HG03565 (cell line): ENCODE results near the gene NEURL1.
"Not testable (repeated sequence)": the region's sequence is repeated elsewhere in the genome, so short reads cannot be mapped to it uniquely, and the experiment has no call there.

ENCODE experiments used
- ATAC-seq: cut with Tn5 transposase; IDR thresholded peaks from one replicate; pipeline ENCODE4 v1.9.1; 2021; ENCODE audit warnings: mild to moderate bottlenecking, moderate library complexity; ENCODE audit not compliant: unreplicated experiment

The NEURL1 gene

DNA sequence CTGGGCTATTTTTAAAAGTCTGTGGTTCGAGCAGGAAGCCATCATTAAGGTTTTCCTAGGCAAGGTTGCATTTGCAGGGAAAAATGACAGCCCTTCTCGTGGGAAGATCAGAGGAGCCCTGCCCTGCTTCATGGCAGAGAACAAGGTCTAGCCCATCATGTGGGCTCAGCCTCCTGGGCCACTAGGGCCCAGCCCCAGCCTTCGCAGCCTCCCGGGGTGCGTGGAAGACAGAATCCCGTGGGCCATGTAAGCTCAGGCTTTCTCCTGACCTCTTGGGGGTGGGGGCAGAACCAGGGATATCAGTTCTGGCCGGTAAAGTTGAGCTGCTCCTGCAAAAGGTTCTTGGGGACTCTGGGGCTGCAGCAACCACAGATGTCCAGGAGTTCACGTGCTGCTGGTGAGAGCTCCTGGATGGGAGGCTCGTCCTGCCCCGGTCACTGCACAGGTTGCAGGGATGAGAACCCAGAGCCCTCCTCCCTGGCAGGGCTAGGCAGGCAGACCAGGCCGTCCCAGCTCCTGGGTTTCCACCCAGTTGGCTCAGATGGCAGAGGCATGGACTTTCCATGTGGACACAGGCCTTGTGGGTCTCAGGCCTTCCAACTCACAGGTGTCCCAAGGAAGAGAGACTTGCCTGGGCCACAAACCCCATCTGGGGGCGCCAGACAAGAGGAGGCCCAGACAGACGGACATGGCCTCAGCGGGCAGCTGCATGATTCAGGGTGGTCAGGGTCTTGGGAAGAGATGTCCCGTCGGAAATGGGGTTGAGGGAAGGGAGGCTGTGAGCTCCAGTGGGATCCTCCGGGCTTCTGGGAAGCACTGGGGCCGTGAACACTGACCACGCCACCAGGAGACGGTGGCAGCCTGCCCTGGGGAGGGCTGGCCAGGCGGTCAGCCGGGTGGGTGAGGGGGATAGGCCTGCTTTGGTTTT is 126.2 kb downstream of the NEURL1 start:
- ATAC-seq = no peak

DNA sequence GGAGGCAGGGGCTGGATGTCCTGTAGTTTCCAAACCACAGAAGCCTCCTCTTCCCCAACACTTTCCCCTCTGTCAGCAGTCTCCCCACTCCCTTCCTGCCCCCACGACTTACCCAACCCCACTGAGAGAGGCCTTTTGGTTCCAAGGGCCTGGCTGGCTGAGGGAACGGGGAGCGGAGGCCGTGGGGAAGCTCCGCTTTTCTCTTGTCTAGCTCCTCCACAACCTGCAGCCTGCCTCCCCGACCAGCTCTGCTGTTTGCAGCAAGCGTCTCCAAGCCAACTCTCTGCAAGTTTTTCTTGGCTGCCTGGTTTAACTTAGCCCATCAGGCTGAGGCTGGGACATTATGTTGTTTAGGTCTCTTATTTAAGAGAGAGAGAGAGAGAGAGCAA is 126.8 kb downstream of the NEURL1 start:
- ATAC-seq = no peak

DNA sequence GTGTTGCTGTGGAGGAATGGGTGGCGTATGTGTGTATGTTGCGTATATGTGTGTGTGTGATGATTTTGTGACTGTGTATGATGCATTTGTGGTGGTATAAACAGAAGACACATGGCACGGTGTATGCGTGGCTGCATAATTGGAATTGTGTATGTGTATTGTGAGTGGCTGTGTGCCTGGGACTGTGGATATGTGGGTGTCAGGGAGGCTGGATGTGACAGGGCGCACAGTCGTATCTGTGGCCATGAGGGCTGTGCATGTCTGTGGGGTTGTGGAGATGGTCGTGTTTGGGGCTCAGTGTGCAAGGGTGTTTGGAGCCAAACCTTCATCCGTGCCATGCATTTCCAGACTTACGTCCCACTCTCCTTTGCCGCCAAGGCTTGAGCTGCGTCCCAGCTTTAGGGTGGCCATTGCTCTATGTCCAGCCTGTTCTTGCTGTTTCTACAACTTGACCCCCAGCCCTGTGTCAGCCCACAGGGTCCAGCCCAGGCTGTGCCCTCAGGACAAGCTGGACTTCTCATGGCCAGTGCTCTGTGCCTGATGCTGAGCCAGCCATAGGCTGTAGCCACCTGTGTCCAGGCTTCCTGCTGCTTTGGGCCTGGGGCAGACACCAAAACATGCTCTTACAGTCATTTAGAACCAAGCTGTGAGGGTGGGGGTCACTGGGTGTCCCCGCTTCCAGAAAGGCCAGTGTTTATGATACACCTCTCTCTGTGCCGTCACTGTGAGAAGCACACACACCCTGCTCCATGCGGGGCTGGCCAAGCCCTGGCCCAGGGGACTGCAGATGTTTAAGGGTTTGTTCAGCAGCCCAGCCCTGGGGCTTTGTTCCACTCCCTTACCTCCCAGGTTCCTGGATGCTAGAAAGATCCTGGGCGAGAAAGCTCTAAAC is 127.6 kb downstream of the NEURL1 start:
- ATAC-seq = no peak

DNA sequence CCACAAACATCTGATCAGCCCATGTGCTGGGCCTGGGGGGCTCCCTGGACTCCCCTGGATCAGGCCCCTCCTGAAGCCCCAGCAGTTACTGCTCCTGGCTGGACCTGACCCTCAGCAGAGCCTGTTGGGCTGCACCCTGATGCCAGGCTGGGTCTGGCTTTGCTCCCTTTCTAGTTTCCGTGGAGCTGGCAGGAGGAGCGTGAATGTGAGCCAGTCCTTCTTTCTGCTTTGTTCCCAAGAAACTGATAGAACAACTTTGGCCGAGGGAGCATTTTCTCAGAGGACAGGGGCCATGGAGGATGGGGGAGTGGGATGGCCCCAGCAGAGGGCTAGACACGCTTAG is 128.2 kb downstream of the NEURL1 start:
- ATAC-seq = no peak

DNA sequence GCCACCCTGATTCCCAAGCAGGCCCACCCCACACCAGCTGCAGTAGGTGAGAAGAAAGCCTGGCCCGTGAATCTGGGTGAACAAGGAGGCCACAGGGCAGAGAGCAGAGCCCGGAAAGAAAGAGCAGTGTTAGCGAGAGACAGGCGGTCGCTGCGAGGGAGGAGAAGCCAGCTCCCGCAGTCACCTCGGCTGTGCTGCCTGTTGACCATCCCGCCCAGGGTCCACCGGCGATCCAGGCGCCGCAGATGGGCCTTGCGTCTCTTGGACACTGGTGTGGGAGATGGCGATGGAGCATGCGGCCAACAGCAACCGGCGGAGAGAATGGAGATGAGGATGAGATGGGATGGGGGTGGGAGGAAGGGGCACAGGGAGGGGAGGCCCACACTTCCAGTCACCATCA is 128.8 kb downstream of the NEURL1 start:
- no peak for ATAC-seq

DNA sequence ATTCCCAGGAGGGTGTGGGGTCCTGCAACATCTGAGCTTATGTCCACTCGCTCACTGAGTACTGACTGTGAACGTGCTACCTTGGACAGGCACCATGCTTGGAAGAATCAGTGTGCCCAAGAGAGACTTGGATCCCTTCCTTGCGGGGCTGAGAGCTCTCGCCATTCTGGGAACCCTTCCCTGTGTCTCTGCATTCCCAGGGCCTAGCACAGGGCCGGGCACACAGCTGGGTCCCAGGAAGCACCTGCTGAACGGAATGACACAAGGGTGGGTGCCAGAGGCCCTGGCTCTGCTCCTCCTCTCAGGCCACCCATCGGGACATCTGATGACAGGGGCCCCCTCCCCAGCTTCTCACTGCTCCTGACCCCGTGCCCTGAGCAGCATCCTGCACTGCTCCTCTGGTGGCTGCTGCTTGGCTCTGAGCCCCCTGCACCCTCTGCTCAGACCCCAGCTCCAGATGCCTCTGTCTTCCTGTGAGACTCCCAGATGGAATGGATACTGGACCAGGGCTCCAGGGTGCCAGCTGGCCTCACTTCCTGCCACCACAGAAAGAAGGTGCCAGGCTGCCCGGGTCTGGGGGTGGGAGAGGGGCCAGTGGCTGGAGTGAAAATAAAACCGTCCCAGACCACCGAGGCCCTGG is 129.6 kb downstream of the NEURL1 start:
- no peak for ATAC-seq

DNA sequence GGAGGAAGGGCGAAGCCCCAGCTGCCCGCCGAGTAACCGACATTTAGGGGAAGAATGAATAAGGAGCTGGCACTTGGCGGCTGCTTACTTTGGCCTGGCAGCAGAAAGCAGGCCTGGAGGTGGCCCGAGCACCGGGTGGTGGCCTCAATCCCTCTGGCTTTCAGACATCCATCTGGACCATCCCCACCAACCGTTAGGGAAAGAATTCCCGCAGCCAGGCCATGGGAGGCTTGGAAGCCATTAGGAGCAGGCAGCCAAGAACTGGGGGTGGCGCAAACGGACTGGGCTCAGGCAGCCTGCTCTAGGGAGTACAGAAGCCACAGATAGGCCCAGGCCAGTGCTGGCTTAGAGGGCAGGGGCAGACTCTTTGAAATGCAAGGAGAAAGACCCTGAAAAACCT is 132.7 kb downstream of the NEURL1 start:
- ATAC-seq = no peak

DNA sequence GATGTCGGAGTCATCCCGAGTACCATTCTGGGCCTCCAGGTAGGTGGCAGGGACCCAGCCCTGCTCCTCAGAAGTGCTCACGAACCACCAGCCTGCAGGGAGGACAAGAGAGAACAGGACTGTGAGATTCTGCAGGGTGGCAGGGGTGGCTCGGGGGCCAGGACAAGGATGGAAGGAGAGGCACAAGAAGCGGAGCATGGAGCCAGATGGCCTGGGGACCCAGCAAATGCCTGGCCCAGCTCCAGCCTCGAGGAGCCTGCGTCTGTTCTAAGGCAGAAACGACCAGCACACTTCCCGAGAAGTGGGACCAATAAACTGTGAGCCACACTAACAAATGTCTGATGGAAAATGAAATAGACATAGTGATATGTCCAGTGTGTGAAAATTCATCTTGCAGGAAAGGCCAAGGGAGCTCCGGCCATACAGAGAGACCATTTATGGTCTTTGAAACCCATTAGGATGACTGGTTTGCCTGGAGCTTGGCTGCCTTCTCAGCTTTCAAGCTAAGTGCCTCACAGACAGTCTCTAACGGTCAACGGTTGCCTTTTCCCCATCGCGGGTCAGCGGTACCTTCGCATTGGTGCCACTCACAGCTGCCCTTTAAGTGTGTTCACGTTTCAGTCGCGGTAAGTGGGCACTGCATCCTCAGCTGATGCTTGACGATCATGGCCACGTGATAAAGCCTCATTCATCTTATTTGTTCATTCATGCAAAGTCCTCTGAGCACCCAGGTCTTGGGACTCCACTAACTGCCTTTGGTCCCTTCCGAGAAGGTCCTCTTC is 133.8 kb downstream of the NEURL1 start:
- ATAC-seq = no peak

DNA sequence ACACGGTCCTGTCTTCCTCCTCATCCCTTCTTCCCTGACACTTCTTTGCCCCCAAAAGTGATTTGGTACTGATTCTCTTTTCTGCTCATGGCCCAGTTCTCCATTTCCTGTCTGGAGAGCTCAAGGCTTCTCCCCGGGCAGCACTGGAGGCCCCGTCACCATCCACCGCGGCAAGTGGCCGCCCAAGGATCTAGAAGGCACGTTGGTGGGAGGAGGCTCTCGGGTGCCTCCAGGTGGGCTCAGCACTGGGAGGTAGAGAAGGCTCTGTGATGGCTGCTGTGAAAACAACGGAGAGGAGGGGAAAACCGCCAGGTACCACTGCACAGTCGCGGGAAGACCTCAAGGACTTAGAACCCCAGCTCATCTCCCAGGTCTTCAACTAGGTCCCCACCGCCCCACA is 134.4 kb downstream of the NEURL1 start:
- ATAC-seq = no peak

DNA sequence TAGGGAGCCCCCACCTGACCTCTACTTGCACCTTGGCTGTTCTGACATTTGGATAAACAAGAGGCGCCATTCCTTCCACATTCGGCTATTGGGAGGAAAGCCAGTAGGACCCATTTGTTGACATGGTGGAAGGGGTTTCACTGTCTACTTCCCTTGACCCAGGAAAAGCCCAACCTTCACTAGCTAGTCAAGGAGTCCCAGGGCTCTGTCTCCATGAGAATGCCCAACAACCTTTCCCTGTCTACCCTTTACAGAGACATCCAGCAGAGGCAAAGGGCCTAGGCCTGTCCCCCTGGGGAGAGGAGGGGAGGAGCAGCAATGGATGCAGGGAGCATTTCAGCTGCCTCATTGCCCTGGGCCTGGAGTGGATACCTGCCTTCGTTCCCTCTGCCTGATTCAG is 136.1 kb downstream of the NEURL1 start:
- ATAC-seq = no peak

DNA sequence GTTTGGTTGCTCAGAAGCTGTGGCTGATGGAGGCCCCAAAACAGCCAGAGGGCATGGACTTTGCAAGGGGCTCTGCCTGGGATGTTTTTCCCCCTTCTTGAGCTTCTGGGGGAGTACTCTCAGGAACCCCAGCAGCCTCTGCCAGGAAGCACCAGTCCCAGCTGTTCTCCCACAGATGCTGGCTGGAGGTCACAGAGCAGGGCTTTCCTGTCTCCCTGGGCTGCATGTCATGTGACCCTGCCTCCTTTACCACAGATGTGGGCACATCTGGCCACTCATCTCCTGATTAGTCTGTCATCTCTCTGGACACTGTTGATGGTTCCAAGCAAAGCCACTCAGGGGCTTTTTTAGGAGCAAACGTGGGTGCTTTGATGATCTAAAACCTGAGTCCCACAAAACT is 136.7 kb downstream of the NEURL1 start:
- ATAC-seq = no peak

DNA sequence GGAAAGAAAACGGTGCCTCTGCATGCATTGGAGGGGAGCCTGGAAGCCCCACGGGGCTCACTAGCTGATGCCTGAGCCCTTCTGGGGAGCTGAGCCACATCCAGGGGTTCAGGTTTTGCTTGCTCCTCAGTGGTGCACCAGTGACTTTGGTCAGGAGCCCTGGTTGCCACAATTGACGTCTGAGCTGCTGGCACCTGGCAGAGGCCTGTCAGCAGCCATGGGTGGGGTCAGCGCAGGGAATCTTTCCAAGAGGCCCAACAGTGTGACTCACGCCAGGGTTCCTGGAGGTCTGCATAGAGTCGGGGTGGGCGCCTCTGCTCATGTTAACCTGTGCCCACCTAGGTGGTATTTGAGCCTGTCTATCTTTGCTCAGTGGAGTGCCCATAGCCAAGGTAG is 138.7 kb downstream of the NEURL1 start:
- ATAC-seq = no peak

DNA sequence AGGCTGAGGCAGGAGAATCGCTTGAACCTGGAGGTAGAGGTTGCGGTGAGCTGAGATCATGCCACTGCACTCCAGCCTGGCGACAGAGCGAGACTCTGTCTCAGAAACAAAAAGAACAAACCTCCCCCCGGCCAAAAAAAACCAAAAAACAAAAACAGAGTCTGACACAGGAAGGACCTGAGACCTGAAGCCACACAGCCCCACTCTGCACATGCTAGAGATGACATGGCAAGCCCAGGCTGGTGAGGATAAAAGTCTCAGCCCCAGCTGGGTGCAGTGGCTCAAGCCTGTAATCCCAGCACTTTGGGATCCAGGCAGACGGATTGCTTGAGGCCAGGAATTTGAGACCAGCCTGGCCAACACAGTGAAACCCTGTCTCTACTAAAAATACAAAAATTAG is 139.4 kb downstream of the NEURL1 start:
- not testable (repeated sequence) for ATAC-seq

DNA sequence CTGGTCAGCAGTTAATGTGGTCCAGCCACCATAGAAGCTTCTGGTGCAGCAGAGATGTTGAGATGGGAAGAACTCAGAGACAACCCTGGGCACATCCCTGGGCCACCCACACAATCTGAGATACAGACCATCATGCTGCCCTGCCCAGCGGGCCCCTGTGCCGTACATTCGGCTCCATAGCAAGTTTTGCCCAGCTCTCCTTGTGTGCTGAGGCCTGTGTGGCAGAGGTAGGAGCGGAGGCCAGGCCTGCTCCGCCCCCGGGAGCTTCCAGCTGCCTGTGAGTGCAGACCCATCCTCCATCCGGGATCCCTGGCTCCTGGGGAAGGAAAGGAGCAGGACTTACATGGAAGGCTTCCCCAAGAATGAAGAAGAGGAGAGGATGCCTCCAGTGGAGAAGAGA is 140.3 kb downstream of the NEURL1 start:
- no peak for ATAC-seq

DNA sequence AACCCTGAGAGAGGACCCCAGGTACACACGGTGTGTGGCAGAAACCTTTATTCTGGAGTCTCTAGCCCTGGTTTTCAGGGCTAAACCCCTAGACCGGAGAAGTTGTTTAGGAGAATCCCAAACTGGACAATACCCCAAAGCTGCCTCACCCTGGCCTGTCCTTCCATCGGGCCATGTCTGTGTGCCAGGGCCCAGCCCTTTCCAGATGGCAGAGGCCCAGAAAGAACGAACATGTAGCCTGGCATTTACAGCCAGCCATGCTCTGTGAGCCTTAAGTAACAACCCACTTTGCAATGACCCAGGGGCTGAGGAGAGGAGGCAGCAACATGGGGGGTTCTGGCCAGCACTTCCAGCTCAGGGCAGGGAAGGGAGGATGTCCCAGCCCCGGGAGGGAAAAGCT is 142.1 kb downstream of the NEURL1 start:
- ATAC-seq = no peak

DNA sequence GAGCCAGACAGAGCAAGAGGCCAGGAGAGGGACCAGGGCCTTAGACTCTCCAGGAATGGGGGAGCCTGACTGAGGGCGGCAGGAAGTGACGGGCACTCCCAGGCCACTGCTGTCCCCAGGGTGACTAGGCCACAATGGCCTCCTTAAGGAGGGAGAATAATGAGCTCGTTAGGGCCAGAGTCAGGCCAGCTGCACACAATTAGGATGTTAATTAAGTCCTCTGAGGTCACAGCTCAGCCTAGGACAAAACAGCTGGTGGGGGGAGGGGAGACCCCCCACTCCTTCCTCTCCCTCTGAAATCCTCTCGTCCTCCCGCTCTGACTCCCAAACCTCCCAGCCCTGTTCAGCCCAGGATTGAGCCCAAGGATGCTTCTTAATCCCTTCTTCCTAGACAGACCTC is 143.0 kb downstream of the NEURL1 start:
- no peak for ATAC-seq

DNA sequence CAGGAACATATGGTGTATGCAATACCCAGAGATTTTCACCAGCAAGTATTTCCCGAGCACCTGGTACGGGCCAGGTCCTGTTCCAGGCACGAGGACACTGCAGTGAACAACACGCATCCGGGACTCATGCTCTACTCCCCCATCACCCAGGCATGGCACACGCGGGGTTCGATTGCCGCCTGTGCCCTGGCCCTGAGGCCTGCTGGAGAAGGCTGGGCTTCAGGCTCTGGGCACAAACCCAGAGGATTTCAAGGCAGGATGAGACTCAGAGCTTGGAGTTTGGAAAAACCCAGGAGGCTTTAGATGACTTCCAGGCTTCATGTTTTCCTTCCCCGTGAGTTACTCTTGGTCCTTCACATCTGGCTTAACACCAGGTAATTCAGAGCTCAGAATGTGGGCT is 143.5 kb downstream of the NEURL1 start:
- no peak for ATAC-seq

DNA sequence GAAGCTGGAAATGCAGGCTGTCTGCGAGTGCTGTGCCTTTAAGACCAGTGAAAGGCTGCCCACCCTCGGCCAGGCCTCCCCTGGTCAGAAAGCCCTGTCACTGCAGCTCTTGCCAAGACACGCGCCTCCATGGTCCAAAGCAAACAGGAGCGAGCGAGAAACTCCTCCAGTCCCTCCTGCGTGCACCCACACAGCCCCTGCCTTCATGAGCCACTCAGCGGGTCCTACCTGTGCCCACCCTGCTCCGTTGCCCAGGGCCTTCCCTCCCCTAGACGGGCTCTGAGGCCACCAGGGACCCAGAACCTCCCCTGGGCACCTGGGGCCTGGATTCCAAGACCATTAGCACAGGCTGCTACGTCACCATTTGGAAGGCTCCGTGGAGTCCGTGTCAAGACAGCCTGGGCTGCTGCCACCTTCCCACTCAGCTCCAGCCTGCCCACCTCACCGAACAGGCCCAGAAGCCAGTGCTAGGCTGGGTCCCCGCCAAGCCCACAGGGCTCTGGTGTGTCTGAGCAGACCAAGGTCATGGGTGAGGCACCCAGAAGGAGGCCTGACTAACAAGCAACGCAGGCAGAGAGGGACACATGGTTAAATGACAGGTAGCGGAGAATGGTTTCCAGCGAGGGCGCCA is 144.5 kb downstream of the NEURL1 start:
- ATAC-seq = no peak

DNA sequence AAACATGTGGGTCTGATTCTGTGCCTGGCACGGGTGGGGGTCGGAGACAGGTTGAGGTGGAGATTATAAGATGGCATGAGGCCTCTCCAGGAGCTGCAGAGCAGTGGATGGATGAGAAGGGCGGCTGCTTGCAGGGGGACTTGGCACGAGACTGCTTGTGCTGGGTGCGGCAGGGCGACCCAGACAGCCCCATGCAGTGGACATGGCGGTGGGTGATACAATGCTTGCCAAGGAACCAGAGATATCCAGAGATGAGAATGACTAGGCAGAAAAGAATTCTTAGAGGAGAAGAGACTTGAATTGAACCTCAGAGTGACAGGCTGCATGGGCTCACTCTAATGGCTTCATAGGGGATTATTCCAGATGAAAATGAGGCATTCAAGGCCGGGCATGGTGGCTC is 145.4 kb downstream of the NEURL1 start:
- ATAC-seq = no peak

DNA sequence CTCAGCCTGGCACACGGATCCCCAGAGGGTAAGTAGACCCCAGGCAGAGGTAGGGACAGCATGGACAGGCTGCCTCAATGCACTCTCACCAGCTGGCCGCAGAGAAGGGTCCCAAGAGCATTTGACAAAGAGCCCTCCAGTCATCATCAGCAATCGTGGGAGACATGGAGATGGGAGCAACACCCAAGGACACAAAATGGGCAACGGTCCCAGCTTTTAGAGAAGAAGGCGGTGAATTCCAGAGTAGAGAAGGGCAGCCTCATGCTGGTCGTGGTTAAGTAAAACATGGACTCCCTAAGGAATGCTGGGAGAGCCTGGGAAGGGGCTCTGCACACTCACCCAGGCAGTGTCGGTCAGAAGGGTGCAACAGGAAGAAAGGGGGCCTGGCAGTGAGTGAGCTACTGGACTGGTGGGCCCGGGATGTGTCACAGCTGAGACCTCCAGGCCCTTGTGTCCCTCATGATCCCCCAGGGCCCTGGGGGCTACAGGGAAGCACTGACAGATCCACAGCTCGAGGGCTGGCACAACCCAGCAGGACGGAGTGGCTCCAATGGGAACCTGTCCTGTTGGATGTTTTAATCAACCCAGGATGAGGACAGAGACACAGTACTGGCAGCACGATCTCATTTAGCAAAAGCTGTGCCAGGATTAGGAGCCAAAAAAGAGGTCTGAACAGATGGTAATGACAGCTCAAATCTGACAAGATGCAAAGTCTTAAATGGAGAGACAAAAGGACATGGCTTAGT is 147.1 kb downstream of the NEURL1 start:
- ATAC-seq = no peak
